HEK293T (cell line): ENCODE data around the gene NUFIP2.

ENCODE experiments used
- CTCF ChIA-PET: fragments of 350-600 bp; formaldehyde crosslinking; extraction: SDS; loops from one replicate; lab custom pipeline; 2021; ENCODE audit warnings: antibody characterized with exemption, inconsistent platforms; lab: Yijun Ruan, JAX
- POLR2A ChIA-PET: fragments of 350-600 bp; formaldehyde crosslinking; extraction: SDS; loops from one replicate; lab custom pipeline; 2020; ENCODE audit warnings: antibody characterized with exemption, inconsistent platforms; lab: Yijun Ruan, JAX
- DNase-seq: peaks from one replicate; pipeline ENCODE4 v3.0.0; 2012; ENCODE audit warnings: mixed read lengths; ENCODE audit errors: extremely low spot score
- ARNT ChIP-seq: fragments of 450-650 bp; IDR thresholded peaks from 2 replicates; pipeline ENCODE4 v1.6.1; 2017; ENCODE audit warnings: mild to moderate bottlenecking
- BHLHE40 ChIP-seq: fragments of 450-650 bp; IDR thresholded peaks from 2 replicates; pipeline ENCODE4 v1.6.1; 2016; ENCODE audit warnings: mild to moderate bottlenecking, moderate library complexity, borderline replicate concordance
- CTBP1 ChIP-seq: fragments of 450-650 bp; IDR thresholded peaks from 2 replicates; pipeline ENCODE4 v1.6.1; 2016; ENCODE audit warnings: borderline replicate concordance
- ELF4 ChIP-seq: fragments of 450-650 bp; IDR thresholded peaks from 2 replicates; pipeline ENCODE4 v1.6.1; 2017; ENCODE audit warnings: antibody characterized with exemption
- FOXA1 ChIP-seq: fragments of 450-650 bp; IDR thresholded peaks from 2 replicates; pipeline ENCODE4 v1.6.1; 2016; ENCODE audit warnings: mild to moderate bottlenecking
- FOXK2 ChIP-seq: fragments of 450-650 bp; IDR thresholded peaks from 2 replicates; pipeline ENCODE4 v1.6.1; 2016; ENCODE audit warnings: mild to moderate bottlenecking
- FOXM1 ChIP-seq: fragments of 450-650 bp; IDR thresholded peaks from 2 replicates; pipeline ENCODE4 v1.6.1; 2017; ENCODE audit warnings: mild to moderate bottlenecking, borderline replicate concordance
- HDGF ChIP-seq: fragments of 450-650 bp; IDR thresholded peaks from 2 replicates; pipeline ENCODE4 v1.6.1; 2017; ENCODE audit warnings: antibody characterized with exemption, borderline replicate concordance
- L3MBTL2 ChIP-seq: fragments of 450-650 bp; conservative IDR thresholded peaks from 2 replicates; pipeline ENCODE4 v1.6.1; 2016; ENCODE audit warnings: mild to moderate bottlenecking
- LEF1 ChIP-seq: fragments of 450-650 bp; IDR thresholded peaks from 2 replicates; pipeline ENCODE4 v1.6.1; 2017; ENCODE audit warnings: mild to moderate bottlenecking, borderline replicate concordance
- NFRKB ChIP-seq: fragments of 450-650 bp; IDR thresholded peaks from 2 replicates; pipeline ENCODE4 v1.6.1; 2016; ENCODE audit warnings: mild to moderate bottlenecking, moderate library complexity
- PKNOX1 ChIP-seq: fragments of 450-650 bp; IDR thresholded peaks from 2 replicates; pipeline ENCODE4 v1.6.1; 2016
- SP1 ChIP-seq: fragments of 450-650 bp; IDR thresholded peaks from 2 replicates; pipeline ENCODE4 v1.6.1; 2017
- SUZ12 ChIP-seq: fragments of 450-650 bp; IDR thresholded peaks from 2 replicates; pipeline ENCODE4 v1.6.1; 2016; ENCODE audit warnings: mild to moderate bottlenecking
- TARDBP ChIP-seq: fragments of 450-650 bp; IDR thresholded peaks from 2 replicates; pipeline ENCODE4 v1.6.1; 2016
- ZNF384 ChIP-seq: fragments of 450-650 bp; IDR thresholded peaks from 2 replicates; pipeline ENCODE4 v1.6.1; 2016

Gene NUFIP2

GRCh38 chr17:29331075-29331707 lies 37.2 kb upstream of the NUFIP2 start:
- no peak for DNase-seq
- ChIA-PET CTCF (no interaction called here), POLR2A (interaction anchor here (0.8 kb wide), 1 partner anchor 37 kb away, joined by 3 read pairs; the partner anchor contains the start of gene NUFIP2)
- TF ChIP-seq LEF1 (no peak), SP1 (no peak), FOXK2 (no peak), SUZ12 (no peak), NFRKB (no peak), ELF4 (no peak), HDGF (no peak), FOXM1 (no peak), CTBP1 (no peak), PKNOX1 (no peak), ARNT (no peak), TARDBP (no peak), FOXA1 (no peak), ZNF384 (no peak), L3MBTL2 (no peak), BHLHE40 (no peak)

- ChIA-PET CTCF (no interaction called here), POLR2A (interaction anchor here (1.8 kb wide), 1 partner anchor 33 kb away, joined by 6 read pairs; the partner anchor contains the start of gene NUFIP2)
- TF ChIP-seq SP1, result no peak
- TF ChIP-seq NFRKB, result no peak
- no peak for TF ChIP-seq SUZ12
- no peak for DNase-seq
Observed at GRCh38 chr17:29327412-29327811, 33.5 kb upstream of the NUFIP2 start.

- ChIA-PET POLR2A (no interaction called here), CTCF (interaction anchor here (0.7 kb wide), 1 partner anchor 24 kb away, joined by 6 read pairs; no protein-coding TSS in a partner anchor)
- no peak for DNase-seq
- TF ChIP-seq LEF1 (no peak), SP1 (no peak), NFRKB (no peak), L3MBTL2 (no peak), ZNF384 (no peak), TARDBP (no peak), HDGF (no peak), SUZ12 (no peak), PKNOX1 (no peak), FOXA1 (no peak), ARNT (no peak), FOXM1 (no peak), BHLHE40 (no peak), FOXK2 (no peak), ELF4 (no peak), CTBP1 (no peak)
Observed at GRCh38 chr17:29326023-29326813, 32.3 kb upstream of the NUFIP2 start.

GRCh38 chr17:29322363-29322762 lies 28.4 kb upstream of the NUFIP2 start:
- DNase-seq, result no peak
- CTCF ChIA-PET, result interaction anchor here (0.6 kb wide), 1 partner anchor 14 kb away, joined by 3 read pairs; no protein-coding TSS in a partner anchor
- TF ChIP-seq BHLHE40 (no peak), FOXM1 (no peak), SUZ12 (no peak), FOXA1 (no peak), SP1 (no peak), CTBP1 (no peak), NFRKB (no peak)
- POLR2A ChIA-PET, result interaction anchor here (0.9 to 1.2 kb wide), 2 partner anchors 10 to 28 kb away, joined by 3 read pairs; partner anchors contain the start of gene NUFIP2

GRCh38 chr17:29303386-29303785 lies 9.4 kb upstream of the NUFIP2 start:
- TF ChIP-seq SUZ12, result no peak
- ChIA-PET POLR2A (interaction anchor here (2.0 kb wide), 1 partner anchor 9 kb away, joined by 8 read pairs; the partner anchor contains the start of gene NUFIP2), CTCF (no interaction called here)
- no peak for DNase-seq

GRCh38 chr17:29299031-29299430 lies 5.1 kb upstream of the NUFIP2 start:
- TF ChIP-seq FOXA1, result no peak
- TF ChIP-seq ARNT, result no peak
- TF ChIP-seq TARDBP, result no peak
- no peak for TF ChIP-seq BHLHE40
- no peak for TF ChIP-seq FOXM1
- no peak for TF ChIP-seq FOXK2
- no peak for TF ChIP-seq ELF4
- TF ChIP-seq SP1, result no peak
- no peak for TF ChIP-seq L3MBTL2
- no peak for TF ChIP-seq SUZ12
- no peak for TF ChIP-seq ZNF384
- no peak for TF ChIP-seq CTBP1
- no peak for TF ChIP-seq PKNOX1
- no peak for TF ChIP-seq NFRKB
- no peak for TF ChIP-seq LEF1
- TF ChIP-seq HDGF, result no peak
- CTCF ChIA-PET, result interaction anchor here (0.7 kb wide), 2 partner anchors 13 to 175 kb away, joined by 4 to 6 read pairs; no protein-coding TSS in a partner anchor
- no peak for DNase-seq
- POLR2A ChIA-PET, result no interaction called here
